Endothelial cell of umbilical vein (primary cell): ENCODE measurements around the gene P2RY8. TPM values are rescaled to one million over a fixed set of nuclear protein-coding genes. Genes with fewer than 3 reads are reported as not detected.
"Not testable (repeated sequence)": the region's sequence is repeated elsewhere in the genome, so short reads cannot be mapped to it uniquely, and the experiment has no call there.

Experiments
- BruUV-seq: library from RNA; stranded (reverse); fragments of 400-500 nt; replicated peaks from 2 replicates; lab custom pipeline; 2021; lab: Mats Ljungman, UMichigan
- CTCF ChIA-PET: fragments of 300-600, 350-600 bp; sonication (Branson Sonifier 250); formaldehyde crosslinking; loops from one replicate; lab custom pipeline; 2021; ENCODE audit warnings: antibody characterized with exemption, inconsistent platforms; lab: Charles Lee
- POLR2A ChIA-PET: fragments of 300-600, 350-600 bp; sonication (Branson Sonifier 250); formaldehyde crosslinking; loops from one replicate; lab custom pipeline; 2021; ENCODE audit warnings: antibody characterized with exemption, inconsistent platforms; lab: Charles Lee
- DNase-seq: peaks from one replicate; pipeline ENCODE4 v3.0.0-alpha.2; 2011; ENCODE audit warnings: low read depth, low spot score
- FAIRE-seq: peaks from 2 replicates; lab custom pipeline; 2011; peaks lifted over from hg19 to GRCh38; lab: Jason Lieb, UNC
- H2AFZ ChIP-seq: 2 replicates; pipeline ENCODE4 v1.6.0; 2012; ENCODE audit warnings: low read depth, low read length, control low read depth, inconsistent platforms
- H3K27ac ChIP-seq: 2 replicates; pipeline ENCODE4 v1.5.1; 2011; ENCODE audit warnings: low read depth, mild to moderate bottlenecking, control low read depth, low read length, moderate library complexity; ENCODE audit not compliant: insufficient read depth
- H3K27me3 ChIP-seq, 2 experiments: 2 replicates each; pipeline versions ENCODE4 v1.6.0 to v1.6.1; 2011; ENCODE audit warnings: low read length in 2 of 2, mixed read lengths in 1 of 2; ENCODE audit not compliant: control insufficient read depth in 2 of 2, insufficient read depth in 2 of 2
- H3K36me3 ChIP-seq, 2 experiments: 2 replicates in 1 of 2; 3 replicates in 1 of 2; pipeline ENCODE4 v1.5.1; 2011; ENCODE audit warnings: low read length in 2 of 2, mild to moderate bottlenecking in 1 of 2, moderate library complexity in 1 of 2; ENCODE audit not compliant: control insufficient read depth in 2 of 2, insufficient read depth in 2 of 2; ENCODE audit errors: extremely low read depth in 1 of 2
- H3K4me1 ChIP-seq: 3 replicates; pipeline ENCODE4 v1.5.1; 2011; ENCODE audit warnings: mild to moderate bottlenecking, low read length; ENCODE audit not compliant: control insufficient read depth, insufficient read depth; ENCODE audit errors: extremely low read depth
- H3K4me2 ChIP-seq: 2 replicates; pipeline ENCODE4 v1.6.1; 2011; ENCODE audit warnings: low read length, control low read depth, mixed read lengths; ENCODE audit not compliant: insufficient read depth
- H3K4me3 ChIP-seq, 3 experiments: fragments of 200-600 bp in 1 of 3; sonication (generic), shearing (Covaris generic) in 1 of 3; replicated peaks in 1 of 3; 2 replicates each; pipeline ENCODE4 v1.5.1; 2011 to 2016; ENCODE audit warnings: control low read depth in 3 of 3, low read length in 3 of 3, mild to moderate bottlenecking in 2 of 3, inconsistent platforms in 1 of 3, low read depth in 1 of 3, moderate library complexity in 1 of 3; ENCODE audit not compliant: insufficient read depth in 1 of 3
- H3K79me2 ChIP-seq: 2 replicates; pipeline ENCODE4 v1.6.0; 2012; ENCODE audit warnings: low read length, inconsistent platforms; ENCODE audit not compliant: control insufficient read depth, insufficient read depth
- H3K9ac ChIP-seq: replicated peaks from 2 replicates; pipeline ENCODE3; 2011; ENCODE audit warnings: low read length, control low read depth; ENCODE audit not compliant: insufficient read depth; ENCODE audit errors: extremely low read depth
- H3K9me1 ChIP-seq: replicated peaks from 3 replicates; pipeline ENCODE4 v1.6.0; 2011; ENCODE audit warnings: mild to moderate bottlenecking, low read length; ENCODE audit not compliant: control insufficient read depth, insufficient read depth; ENCODE audit errors: extremely low read depth
- H3K9me3 ChIP-seq: replicated peaks from 2 replicates; pipeline ENCODE4 v1.5.1; 2012; ENCODE audit warnings: low read length, inconsistent platforms; ENCODE audit not compliant: control insufficient read depth, insufficient read depth
- H4K20me1 ChIP-seq: replicated peaks from 2 replicates; pipeline ENCODE3; 2011; ENCODE audit warnings: mild to moderate bottlenecking, low read length; ENCODE audit not compliant: control insufficient read depth, insufficient read depth; ENCODE audit errors: extremely low read depth
- EZH2 ChIP-seq: IDR thresholded peaks from 2 replicates; pipeline ENCODE4 v1.6.1; 2012; ENCODE audit warnings: borderline replicate concordance, low read depth, mild to moderate bottlenecking, moderate library complexity, low read length, inconsistent platforms; ENCODE audit not compliant: severe bottlenecking
- FOS ChIP-seq: IDR thresholded peaks from 2 replicates; pipeline ENCODE4 v1.6.1; 2011; ENCODE audit warnings: mild to moderate bottlenecking, low read length, moderate library complexity, borderline replicate concordance; ENCODE audit not compliant: insufficient read depth
- GATA2 ChIP-seq: IDR thresholded peaks from 2 replicates; pipeline ENCODE4 v1.7.0; 2011; ENCODE audit warnings: low read depth, mild to moderate bottlenecking, moderate library complexity, mixed read lengths, low read length; ENCODE audit not compliant: insufficient read length, insufficient read depth
- JUN ChIP-seq: IDR thresholded peaks from 2 replicates; pipeline ENCODE4 v1.6.1; 2011; ENCODE audit warnings: borderline replicate concordance, low read depth; ENCODE audit not compliant: insufficient read length, insufficient read depth
- MYC ChIP-seq: IDR thresholded peaks from one replicate; pipeline ENCODE4 v1.6.1; 2011; ENCODE audit warnings: mild to moderate bottlenecking, low read depth, low read length
- POLR2A ChIP-seq: IDR thresholded peaks from 2 replicates; pipeline ENCODE4 v1.6.1; 2012; ENCODE audit warnings: low read depth, mild to moderate bottlenecking, control low read depth, low read length
- POLR2AphosphoS5 ChIP-seq: IDR thresholded peaks from 2 replicates; pipeline ENCODE4 v1.6.1; 2012; ENCODE audit warnings: low read depth, mild to moderate bottlenecking, control low read depth, low read length, moderate library complexity; ENCODE audit not compliant: insufficient read depth
- dilution Hi-C: fragments of 300-500 bp; cut with MboI; formaldehyde crosslinking; loops from one replicate; pipeline ENCODE4 v1.15.0; 2019; ENCODE audit warnings: low sequenced_read_pairs; ENCODE audit not compliant: extremely low pct_ligation_motif_present
- intact Hi-C: fragments of 100-400 bp; cut with micrococcal nuclease; formaldehyde crosslinking; loops from one replicate; pipeline ENCODE4 v1.10.0; 2022
- polyA plus RNA-seq, 4 experiments: library from polyadenylated mRNA; depleted of rRNA in 3 of 4; stranded (reverse) in 3 of 4; unstranded in 1 of 4; fragments of >200 nt; gene quantifications; 2 replicates each; pipeline versions ENCODE4 v1.2.1 to v1.2.3, GENCODE V29; 2011 to 2012; ENCODE audit warnings: missing spikeins in 1 of 4
- total RNA-seq: library from RNA; stranded (reverse); gene quantifications from 2 replicates; pipeline ENCODE4 v1.2.3, GENCODE V29; 2021
- TF ChIP-seq, protein P1 (sequence below): IDR thresholded peaks from 2 replicates; pipeline ENCODE4 v1.6.1; 2011; ENCODE audit not compliant: insufficient read depth, insufficient read length
- TF ChIP-seq, protein P2 (sequence below), 2 donors: IDR thresholded peaks; 1 replicate in 1 of 2; 2 replicates in 1 of 2; pipeline ENCODE4 v1.5.1; 2011; ENCODE audit warnings: low read length in 2 of 2, mild to moderate bottlenecking in 2 of 2, moderate library complexity in 2 of 2, control low read depth in 1 of 2, inconsistent platforms in 1 of 2, low read depth in 1 of 2; ENCODE audit not compliant: insufficient read depth in 1 of 2; ENCODE audit errors: extremely low read depth in 1 of 2

P2RY8 gene
- total and polyA plus RNA-seq, 2 donors (not counting 3 experiments of a cell fraction or from before 2014, with no cell fraction given) = not detected

DNA sequence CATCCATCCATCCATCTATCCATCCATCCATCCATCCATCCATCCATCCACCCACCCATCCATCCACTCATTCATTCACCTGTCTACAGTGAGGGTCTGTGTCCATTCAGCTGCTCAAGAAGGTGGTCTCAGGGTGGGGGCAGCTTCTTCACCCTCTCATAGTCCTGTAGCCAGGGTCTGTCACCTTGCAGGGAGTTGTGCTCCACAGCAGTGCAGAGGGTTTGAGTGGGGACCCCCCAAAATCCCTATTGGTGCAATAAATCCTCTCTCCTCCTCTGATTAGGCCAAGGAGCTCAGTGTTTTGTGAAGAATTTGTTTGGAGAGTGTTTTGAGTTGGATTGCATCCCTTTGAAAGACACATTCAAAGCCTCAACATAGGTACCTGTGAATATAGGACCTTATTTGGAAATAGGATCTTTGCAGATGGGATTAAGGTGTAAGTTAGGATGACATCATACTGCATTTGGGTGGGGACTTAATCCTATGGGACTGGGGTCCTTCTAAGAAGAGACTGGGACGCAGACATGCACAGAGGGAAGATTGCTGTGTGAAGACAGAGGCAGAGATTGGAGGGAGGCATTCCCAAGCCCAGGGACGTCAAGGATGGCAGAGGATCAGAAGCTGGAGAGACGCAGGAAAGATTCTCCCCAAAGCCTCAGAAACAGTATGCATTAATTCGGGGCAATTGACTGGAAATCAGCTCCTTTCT, 12.0 kb downstream of the P2RY8 start:
- H3K9me1 ChIP-seq = no peaks in the 10 kb centered on the region
- TF ChIP-seq GATA2 (no peak), EZH2 (no peak), POLR2AphosphoS5 (no peak), POLR2A (no peak), MYC (no peak), FOS (no peak), JUN (no peak)
- TF ChIP-seq, protein P1, sequence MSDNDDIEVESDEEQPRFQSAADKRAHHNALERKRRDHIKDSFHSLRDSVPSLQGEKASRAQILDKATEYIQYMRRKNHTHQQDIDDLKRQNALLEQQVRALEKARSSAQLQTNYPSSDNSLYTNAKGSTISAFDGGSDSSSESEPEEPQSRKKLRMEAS = no peak
- TF ChIP-seq, protein P2, sequence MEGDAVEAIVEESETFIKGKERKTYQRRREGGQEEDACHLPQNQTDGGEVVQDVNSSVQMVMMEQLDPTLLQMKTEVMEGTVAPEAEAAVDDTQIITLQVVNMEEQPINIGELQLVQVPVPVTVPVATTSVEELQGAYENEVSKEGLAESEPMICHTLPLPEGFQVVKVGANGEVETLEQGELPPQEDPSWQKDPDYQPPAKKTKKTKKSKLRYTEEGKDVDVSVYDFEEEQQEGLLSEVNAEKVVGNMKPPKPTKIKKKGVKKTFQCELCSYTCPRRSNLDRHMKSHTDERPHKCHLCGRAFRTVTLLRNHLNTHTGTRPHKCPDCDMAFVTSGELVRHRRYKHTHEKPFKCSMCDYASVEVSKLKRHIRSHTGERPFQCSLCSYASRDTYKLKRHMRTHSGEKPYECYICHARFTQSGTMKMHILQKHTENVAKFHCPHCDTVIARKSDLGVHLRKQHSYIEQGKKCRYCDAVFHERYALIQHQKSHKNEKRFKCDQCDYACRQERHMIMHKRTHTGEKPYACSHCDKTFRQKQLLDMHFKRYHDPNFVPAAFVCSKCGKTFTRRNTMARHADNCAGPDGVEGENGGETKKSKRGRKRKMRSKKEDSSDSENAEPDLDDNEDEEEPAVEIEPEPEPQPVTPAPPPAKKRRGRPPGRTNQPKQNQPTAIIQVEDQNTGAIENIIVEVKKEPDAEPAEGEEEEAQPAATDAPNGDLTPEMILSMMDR (IDR thresholded peaks at IDR 0.05; ENCODE audit: extremely low read depth in 1 of 2, insufficient read depth in 1 of 2, low read depth in 1 of 2, low read length in 2 of 2) = no peak
- no peaks in the 10 kb centered on the region for H3K4me1 ChIP-seq
- intact Hi-C loops = no loop called here
- H3K79me2 ChIP-seq = no peaks in the 10 kb centered on the region
- no peaks in the 10 kb centered on the region for H4K20me1 ChIP-seq
- H3K36me3 ChIP-seq = no peaks in the 10 kb centered on the region
- DNase-seq = no peak
- no peak for FAIRE-seq
- H3K9me3 ChIP-seq = peaks cover 2% of the 10 kb centered on the region
- H3K4me3 ChIP-seq = no peak overlapping the region
- ChIA-PET POLR2A (no interaction called here), CTCF (no interaction called here)
- dilution Hi-C loops = no loop called here
- no peak overlapping the region for H3K27ac ChIP-seq
- no TSS peak for BruUV-seq
- no peaks in the 10 kb centered on the region for H3K27me3 ChIP-seq
- no peak overlapping the region for H2AFZ ChIP-seq
- no peak overlapping the region for H3K4me2 ChIP-seq
- no peak overlapping the region for H3K9ac ChIP-seq

DNA sequence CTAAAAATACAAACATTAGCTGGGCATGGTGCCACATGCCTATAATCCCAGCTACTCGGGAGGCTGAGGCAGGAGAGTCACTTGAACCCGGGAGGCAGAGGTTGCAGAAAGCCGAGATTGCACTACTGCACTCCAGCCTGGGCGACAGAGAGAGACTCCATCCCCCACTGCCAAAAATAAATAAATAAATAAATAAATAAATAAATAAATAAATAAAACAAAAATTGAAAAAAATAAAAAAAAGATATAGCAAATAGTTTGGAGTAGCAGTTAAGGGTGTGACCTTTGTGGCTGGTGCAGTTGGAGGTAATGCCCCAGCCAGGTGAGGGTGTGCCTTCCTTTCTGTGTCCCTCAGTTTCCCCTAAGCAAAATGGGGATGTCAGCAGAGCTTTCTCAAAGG, 14.1 kb downstream of the P2RY8 start:
- POLR2A ChIA-PET, H3K36me3 ChIP-seq, DNase-seq, H2AFZ ChIP-seq, H3K4me1 ChIP-seq, intact Hi-C loops, dilution Hi-C loops, H3K9me3 ChIP-seq, H3K27me3 ChIP-seq, CTCF ChIA-PET, H3K79me2 ChIP-seq, H3K4me3 ChIP-seq, H4K20me1 ChIP-seq, H3K4me2 ChIP-seq, H3K9ac ChIP-seq, FAIRE-seq, BruUV-seq, H3K27ac ChIP-seq, H3K9me1 ChIP-seq: not testable (repeated sequence)
